ENCODE results near the gene DOCK9. TPM values are rescaled to one million over a fixed set of nuclear protein-coding genes. Genes with fewer than 3 reads are reported as not detected.

Gene DOCK9
- total and polyA plus RNA-seq, 9 donors: 31.0 to 75.3 (median 45.4) TPM

DNA sequence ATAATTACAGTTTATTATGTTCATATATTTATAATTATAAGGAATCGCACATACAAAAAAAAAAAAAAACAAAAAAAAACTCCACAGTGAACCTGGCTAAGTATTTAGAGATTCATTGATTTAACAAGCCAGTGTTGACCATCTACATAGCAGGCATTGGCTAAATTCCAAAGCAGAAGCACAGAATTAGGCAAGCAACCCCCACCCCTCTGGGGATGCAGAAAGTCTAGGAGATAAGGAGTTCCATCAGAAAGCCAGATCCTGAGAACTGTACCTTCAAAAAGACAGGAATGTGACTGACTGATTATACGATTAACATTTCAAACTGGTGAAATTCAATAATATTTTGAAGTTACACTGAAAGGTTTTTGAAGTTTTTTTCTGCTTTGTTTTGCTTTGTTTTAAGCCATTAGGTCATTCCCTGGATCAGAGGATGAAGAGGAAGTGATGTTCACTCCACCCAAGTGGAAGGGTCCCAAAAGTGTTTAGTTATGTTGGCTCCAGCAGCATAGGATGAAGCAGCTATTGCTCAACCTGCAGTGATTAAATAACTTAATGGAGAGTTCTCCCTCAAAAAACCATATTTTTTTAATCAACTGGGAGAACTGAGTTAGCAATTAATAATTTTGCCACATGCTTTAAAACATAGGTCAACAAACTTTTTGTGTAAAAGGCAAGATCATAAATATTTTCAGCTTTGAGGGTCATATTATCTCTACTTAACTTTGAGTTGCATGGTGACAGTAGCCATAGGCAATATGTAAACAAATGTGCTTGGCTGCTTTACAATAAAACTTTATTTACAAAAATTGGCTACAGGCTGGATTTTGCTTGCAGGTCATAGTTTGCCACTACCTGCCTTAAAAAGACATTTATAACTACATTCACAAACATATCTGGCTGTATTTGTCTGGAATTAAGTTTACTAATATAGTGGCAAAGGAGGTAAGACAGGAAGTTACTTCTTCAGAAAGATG, 49.6 kb downstream of the DOCK9 start:
- Histone ChIP-seq H3K4me1 (ENCODE audit: insufficient read depth) (peaks cover 1% of the 10 kb centered on the region), H3K4me3 (no peak overlapping the region), H3K9me3 (no peaks in the 10 kb centered on the region), H3K36me3 (no peaks in the 10 kb centered on the region), H3K27ac (no peak overlapping the region), H3K27me3 (no peaks in the 10 kb centered on the region)
- intact Hi-C loops (cut with DNase I): no loop called here
- TF ChIP-seq, protein P1, sequence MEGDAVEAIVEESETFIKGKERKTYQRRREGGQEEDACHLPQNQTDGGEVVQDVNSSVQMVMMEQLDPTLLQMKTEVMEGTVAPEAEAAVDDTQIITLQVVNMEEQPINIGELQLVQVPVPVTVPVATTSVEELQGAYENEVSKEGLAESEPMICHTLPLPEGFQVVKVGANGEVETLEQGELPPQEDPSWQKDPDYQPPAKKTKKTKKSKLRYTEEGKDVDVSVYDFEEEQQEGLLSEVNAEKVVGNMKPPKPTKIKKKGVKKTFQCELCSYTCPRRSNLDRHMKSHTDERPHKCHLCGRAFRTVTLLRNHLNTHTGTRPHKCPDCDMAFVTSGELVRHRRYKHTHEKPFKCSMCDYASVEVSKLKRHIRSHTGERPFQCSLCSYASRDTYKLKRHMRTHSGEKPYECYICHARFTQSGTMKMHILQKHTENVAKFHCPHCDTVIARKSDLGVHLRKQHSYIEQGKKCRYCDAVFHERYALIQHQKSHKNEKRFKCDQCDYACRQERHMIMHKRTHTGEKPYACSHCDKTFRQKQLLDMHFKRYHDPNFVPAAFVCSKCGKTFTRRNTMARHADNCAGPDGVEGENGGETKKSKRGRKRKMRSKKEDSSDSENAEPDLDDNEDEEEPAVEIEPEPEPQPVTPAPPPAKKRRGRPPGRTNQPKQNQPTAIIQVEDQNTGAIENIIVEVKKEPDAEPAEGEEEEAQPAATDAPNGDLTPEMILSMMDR (IDR thresholded peaks at IDR 0.05): no peak
- TF ChIP-seq POLR2A (IDR thresholded peaks at IDR 0.05): no peak
- no peak for TF ChIP-seq EP300 (IDR thresholded peaks at IDR 0.05)
- DNase-seq: peak in 1 of 5 donors; percentile 56
- 53 to 65% (median 60%) methylated on average over 2 of the region's 2 CpGs for WGBS, 3 donors

DNA sequence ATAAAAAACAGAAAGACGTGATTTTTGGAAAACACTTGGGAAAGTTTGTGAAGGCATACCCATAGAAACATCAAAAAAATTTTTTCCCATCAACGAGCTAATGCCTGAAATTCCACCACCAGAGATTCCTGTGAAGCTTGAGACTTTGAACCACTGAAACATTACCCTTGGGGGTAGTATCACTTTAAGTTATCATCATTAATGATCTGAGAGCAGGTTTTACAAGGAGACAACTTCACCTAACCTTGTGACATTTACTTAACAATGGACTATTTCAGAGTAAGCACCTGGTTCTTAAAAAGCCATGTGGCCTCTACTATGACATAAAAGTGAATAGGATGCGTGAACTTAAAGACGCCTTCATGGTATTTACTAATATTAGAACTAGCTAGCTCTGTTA, 51.9 kb downstream of the DOCK9 start:
- no peak overlapping the region for H3K4me3 ChIP-seq
- no peaks in the 10 kb centered on the region for H3K36me3 ChIP-seq
- H3K9me3 ChIP-seq: no peaks in the 10 kb centered on the region
- no peaks in the 10 kb centered on the region for H3K27me3 ChIP-seq
- WGBS, 3 donors: 80 to 91% (median 89%) methylated on average over 4 of the region's 4 CpGs
- no peak overlapping the region for H3K27ac ChIP-seq
- intact Hi-C loops (cut with DNase I): no loop called here
- TF ChIP-seq EP300 (IDR thresholded peaks at IDR 0.05) (no peak), POLR2A (IDR thresholded peaks at IDR 0.05) (no peak)
- TF ChIP-seq, protein P1 (IDR thresholded peaks at IDR 0.05): no peak
- peaks cover 1% of the 10 kb centered on the region for H3K4me1 ChIP-seq (ENCODE audit: insufficient read depth)
- DNase-seq: no peak

DNA sequence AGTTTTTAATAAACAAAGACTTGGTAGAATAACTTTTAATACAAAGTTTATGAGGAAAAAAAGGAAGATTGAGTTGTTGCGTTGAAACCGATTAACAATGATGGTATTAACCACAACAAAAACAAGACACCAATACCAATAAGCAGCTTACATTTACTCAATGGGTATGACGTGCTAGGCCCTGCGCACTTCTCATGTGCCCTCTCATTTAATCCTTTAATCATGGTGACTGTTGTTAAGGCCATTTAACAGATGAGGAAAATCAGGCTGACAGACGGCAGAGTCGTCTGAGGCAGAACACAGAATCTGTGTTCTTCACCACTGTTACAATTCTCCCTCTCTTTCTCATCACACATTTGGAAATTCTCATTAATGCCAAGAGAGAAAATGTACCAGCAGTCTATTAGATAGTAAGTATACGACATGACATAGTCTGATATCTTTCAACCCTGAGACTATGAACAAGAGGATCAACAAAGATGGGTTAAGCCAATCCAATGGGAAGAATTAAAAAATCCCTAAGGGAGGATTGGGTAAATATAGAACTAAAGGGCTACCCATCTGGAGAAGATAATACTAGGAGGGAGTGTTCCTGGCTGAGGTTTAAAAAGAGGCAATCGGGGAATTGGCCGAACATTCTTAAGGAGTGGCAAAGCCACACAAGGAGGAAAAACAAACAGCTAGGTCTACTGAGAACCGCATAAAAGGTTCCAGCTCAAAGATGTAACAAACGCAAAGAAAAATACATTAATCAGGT, 54.0 kb downstream of the DOCK9 start:
- 60 to 75% (median 70%) methylated on average over 11 of the region's 11 CpGs for WGBS, 3 donors
- TF ChIP-seq EP300 (IDR thresholded peaks at IDR 0.05) (no peak), POLR2A (IDR thresholded peaks at IDR 0.05) (no peak)
- TF ChIP-seq, protein P1 (IDR thresholded peaks at IDR 0.05): no peak
- no peak overlapping the region for H3K4me3 ChIP-seq
- intact Hi-C loops (cut with DNase I): no loop called here
- H3K9me3 ChIP-seq: no peaks in the 10 kb centered on the region
- no peak overlapping the region for H3K27ac ChIP-seq
- no peaks in the 10 kb centered on the region for H3K36me3 ChIP-seq
- DNase-seq: no peak
- peaks cover 1% of the 10 kb centered on the region for H3K4me1 ChIP-seq (ENCODE audit: insufficient read depth)
- no peaks in the 10 kb centered on the region for H3K27me3 ChIP-seq

DNA sequence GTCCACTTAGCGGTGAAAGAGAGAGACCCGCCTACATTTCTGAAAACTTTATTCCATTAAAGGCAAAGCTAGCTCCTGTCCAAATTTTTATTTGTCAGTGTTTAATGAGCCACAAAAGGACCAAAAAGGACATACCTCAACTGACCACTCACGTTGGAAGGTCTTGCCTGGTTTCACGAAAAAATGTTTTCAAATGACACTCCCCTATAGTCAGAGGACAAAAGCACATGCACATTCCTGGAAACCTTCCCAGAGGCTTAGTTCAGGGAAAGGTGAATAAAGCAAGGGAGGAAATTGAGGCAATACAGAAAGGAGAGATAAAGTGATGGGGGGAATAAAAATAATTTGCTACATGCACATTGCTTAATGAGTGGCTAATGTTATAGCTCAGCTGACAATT, 55.6 kb downstream of the DOCK9 start:
- Histone ChIP-seq H3K36me3 (no peaks in the 10 kb centered on the region), H3K27ac (no peak overlapping the region), H3K9me3 (no peaks in the 10 kb centered on the region), H3K27me3 (no peaks in the 10 kb centered on the region), H3K4me3 (no peak overlapping the region), H3K4me1 (ENCODE audit: insufficient read depth) (no peaks in the 10 kb centered on the region)
- intact Hi-C loops (cut with DNase I): no loop called here
- TF ChIP-seq POLR2A (IDR thresholded peaks at IDR 0.05): no peak
- TF ChIP-seq, protein P1 (IDR thresholded peaks at IDR 0.05): no peak
- TF ChIP-seq EP300 (IDR thresholded peaks at IDR 0.05): no peak
- WGBS, 3 donors: 84 to 90% (median 90%) methylated on average over 4 of the region's 4 CpGs
- no peak for DNase-seq

Measured in ovary (tissue), 9 donors.